ENCODE measurements around the gene CACNG4.

The CACNG4 gene

DNA sequence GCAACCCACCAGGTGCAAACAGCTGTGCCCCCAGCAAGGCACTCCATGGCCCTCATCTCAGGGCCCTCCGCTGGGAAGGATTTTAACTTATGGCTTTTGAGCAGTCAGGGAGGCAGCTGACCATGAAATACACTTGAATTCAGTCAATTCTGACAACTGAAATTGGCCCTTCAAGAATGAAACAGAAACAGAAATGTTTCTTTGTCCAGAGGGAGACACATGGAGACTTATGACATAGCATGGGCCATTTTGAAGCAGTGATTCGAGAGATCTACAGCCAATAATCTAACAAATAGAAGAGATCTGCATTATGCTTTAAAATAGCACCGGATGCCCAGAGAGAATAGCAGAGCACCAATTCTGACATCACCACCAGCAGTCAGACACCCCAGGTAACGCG, 87.3 kb downstream of the CACNG4 start:
- Mint-ChIP-seq H3K36me3 (ENCODE audit: low read depth) (peaks cover 5% of the 10 kb centered on the region), H3K4me3 (no peak overlapping the region), H3K27ac (no peak overlapping the region), H3K4me1 (no peaks in the 10 kb centered on the region), H3K27me3 (no peaks in the 10 kb centered on the region), H3K9me3 (peaks cover 13% of the 10 kb centered on the region)
- ATAC-seq (no peak), DNase-seq (no peak)

DNA sequence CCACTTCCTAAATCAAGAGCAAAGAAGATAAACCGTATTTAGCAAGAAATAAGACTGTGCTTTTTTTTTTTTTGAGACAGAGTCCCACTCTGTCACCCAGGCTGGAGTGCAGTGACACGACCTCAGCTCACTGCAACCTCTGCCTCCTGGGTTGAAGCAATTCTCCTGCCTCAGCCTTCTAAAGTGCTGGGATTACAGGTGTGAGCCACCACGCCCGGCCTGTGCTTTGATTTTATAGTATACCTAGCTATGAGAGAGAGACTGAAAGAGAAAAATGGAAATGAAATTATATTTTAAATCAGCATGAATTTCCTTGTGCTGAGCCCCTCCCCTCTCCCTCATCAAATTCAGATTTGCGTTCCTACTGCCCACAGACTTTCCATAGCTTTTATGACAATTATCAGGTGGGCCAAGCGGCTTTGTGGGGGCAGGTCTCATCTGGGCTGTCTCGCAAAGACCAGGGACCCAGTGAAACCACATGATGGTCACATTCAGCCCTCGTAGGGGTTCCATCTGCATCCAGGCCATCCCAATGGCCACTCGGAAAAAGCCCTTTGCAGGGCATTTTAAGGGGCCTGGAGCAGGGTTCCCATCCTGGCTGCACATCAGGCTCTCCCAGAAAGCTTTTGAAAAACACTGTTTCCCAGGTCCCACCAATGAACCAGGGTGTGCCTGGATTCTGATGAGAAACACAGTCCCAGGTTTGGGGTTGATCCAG, 88.4 kb downstream of the CACNG4 start:
- Mint-ChIP-seq H3K9me3 (peaks cover 13% of the 10 kb centered on the region), H3K4me1 (no peaks in the 10 kb centered on the region), H3K27ac (no peak overlapping the region), H3K36me3 (ENCODE audit: low read depth) (peaks cover 5% of the 10 kb centered on the region), H3K4me3 (no peak overlapping the region), H3K27me3 (no peaks in the 10 kb centered on the region)
- no peak for DNase-seq
- ATAC-seq = no peak

DNA sequence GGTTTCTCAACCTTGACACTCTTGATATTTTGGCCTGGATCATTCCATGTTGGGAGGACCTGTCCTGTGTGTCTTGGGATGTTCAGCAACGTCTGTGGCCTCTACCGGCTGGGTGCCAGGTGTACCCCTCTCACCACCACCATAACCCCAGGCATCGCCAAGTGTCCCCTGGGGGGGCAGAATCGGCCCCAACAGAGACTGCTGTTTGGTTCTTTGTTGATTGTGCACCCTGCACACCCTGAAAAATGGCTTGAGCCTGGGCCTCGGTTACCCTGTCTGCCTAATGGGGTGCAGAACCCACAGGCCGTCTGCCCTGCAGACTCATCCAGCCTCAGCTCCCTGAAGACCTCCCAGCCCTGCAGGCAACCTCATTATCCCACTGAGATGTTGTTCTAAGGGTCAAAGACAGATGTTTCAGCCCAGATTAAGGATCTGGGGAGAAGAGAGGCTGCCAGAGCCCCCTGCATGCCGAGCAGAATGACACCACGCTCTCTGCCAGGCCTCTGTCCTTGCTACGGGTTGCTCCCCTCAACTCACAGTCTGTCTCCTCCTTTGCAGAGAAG, 89.0 kb downstream of the CACNG4 start:
- H3K27me3 Mint-ChIP-seq = no peaks in the 10 kb centered on the region
- no peak overlapping the region for H3K4me3 Mint-ChIP-seq

DNA sequence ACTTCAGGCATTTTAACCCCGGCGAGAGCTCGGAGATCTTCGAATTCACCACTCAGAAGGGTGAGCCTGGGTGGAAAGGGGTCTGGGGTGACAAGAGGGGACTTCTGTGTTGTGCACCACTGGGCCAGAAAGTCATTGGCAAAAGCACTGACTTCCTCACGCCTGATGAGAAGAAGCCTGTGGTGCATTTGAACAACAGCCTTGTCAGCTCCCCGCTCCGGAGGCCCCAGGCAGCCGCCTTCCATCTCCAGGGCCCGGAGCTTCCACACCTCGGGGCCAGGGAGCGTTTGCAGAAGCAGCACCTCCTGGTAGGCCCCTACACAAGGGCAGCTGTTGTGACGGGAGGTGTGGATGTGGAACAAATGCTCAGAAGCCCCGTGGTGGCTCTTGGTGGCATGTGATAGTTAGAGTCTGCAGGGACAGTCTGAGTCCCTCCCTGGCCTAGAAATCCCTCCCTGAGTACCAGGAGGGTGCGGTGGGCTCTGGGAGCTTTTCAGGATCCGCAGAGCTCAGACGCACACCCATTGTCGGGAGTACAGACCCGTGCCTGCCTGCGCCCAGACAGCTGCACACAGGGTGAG, 89.6 kb downstream of the CACNG4 start:
- no peak for ATAC-seq
- H3K4me1 Mint-ChIP-seq = no peaks in the 10 kb centered on the region
- H3K9me3 Mint-ChIP-seq = peaks cover 7% of the 10 kb centered on the region
- DNase-seq = no peak
- H3K36me3 Mint-ChIP-seq (ENCODE audit: low read depth) = no peaks in the 10 kb centered on the region
- H3K27me3 Mint-ChIP-seq = no peaks in the 10 kb centered on the region
- no peak overlapping the region for H3K4me3 Mint-ChIP-seq
- H3K27ac Mint-ChIP-seq = no peak overlapping the region

More for the DNA sequence above, 89.0 kb downstream of the CACNG4 start:
- Mint-ChIP-seq H3K27ac (no peak overlapping the region), H3K9me3 (peaks cover 12% of the 10 kb centered on the region), H3K36me3 (ENCODE audit: low read depth) (peaks cover 5% of the 10 kb centered on the region), H3K4me1 (no peaks in the 10 kb centered on the region)
- no peak for ATAC-seq
- no peak for DNase-seq

DNA sequence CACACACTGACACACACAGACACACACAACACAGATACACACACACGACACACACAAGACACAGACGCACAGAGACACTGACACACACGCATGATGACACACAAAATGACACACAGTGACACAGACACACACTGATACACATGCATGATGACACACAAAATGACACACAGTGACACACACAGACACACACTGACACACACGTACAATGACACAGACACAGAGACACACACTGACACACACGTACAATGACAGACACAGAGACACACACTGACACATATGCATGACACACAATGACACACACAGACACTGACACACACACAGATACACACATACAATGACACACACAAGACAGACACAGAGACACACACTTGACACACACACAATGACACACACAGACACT, 90.1 kb downstream of the CACNG4 start:
- no peak for ATAC-seq
- Mint-ChIP-seq H3K27ac (no peak overlapping the region), H3K36me3 (ENCODE audit: low read depth) (no peaks in the 10 kb centered on the region), H3K4me1 (no peaks in the 10 kb centered on the region), H3K27me3 (no peaks in the 10 kb centered on the region), H3K4me3 (no peak overlapping the region), H3K9me3 (peaks cover 2% of the 10 kb centered on the region)
- no peak for DNase-seq

DNA sequence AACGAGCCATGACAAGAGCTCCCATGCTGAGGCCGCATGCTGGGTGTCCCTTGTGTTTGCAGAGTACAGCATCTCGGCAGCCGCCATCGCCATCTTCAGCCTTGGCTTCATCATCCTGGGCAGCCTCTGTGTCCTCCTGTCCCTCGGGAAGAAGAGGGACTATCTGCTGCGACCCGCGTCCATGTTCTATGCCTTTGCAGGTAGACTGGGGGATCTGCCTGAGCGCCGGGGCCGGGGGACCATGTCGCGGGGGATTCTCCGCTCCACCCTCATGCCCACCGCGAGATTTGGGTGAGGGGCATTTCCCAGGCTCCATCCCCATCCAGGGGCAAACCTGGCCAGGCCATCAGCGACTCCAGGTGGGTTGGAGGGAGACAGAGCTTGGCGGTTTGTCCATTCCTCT, 90.5 kb downstream of the CACNG4 start:
- DNase-seq (no peak), ATAC-seq (no peak)
- Mint-ChIP-seq H3K4me3 (no peak overlapping the region), H3K27ac (no peak overlapping the region), H3K4me1 (no peaks in the 10 kb centered on the region), H3K9me3 (no peaks in the 10 kb centered on the region), H3K36me3 (ENCODE audit: low read depth) (no peaks in the 10 kb centered on the region), H3K27me3 (no peaks in the 10 kb centered on the region)

DNA sequence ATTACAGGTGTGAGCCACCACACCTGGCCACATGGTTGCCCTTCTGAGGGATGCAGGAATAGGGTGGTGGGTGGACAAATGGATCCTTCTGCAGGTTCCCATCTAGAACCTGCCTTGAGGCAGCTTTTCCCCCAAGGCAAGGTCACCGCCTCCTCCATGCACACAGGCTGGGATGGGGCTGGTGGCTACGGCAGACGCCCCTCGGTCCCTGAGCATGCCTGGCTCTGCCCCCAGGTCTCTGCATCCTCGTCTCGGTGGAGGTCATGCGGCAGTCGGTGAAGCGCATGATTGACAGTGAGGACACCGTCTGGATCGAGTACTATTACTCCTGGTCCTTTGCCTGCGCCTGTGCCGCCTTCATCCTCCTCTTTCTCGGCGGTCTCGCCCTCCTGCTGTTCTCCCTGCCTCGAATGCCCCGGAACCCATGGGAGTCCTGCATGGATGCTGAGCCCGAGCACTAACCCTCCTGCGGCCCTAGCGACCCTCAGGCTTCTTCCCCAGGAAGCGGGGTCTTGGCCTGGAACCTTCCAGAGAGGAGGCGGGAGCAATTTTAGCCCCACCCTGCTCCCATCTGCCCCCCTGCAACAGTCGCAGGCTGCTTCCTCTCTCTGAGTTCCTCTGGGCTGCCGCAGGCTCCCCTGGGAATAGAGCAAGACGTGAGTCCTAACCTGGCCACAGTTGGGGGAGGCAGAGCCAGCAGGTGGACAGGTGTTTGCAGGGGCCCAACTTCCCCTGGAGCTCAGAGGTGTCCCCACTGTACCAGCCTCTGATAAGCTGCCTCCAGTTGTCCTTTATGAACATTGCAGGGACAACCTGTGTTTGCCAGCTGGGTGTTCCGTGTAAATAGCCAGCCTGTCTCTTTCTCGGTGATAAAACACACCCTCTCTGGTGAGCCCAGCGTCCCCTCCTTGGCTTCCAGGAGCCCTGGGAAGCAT, 91.6 kb downstream of the CACNG4 start:
- Mint-ChIP-seq H3K9me3 (no peaks in the 10 kb centered on the region), H3K36me3 (ENCODE audit: low read depth) (peaks cover 6% of the 10 kb centered on the region), H3K27ac (no peak overlapping the region), H3K4me1 (no peaks in the 10 kb centered on the region), H3K27me3 (no peaks in the 10 kb centered on the region), H3K4me3 (no peak overlapping the region)
- DNase-seq (no peak), ATAC-seq (no peak)

DNA sequence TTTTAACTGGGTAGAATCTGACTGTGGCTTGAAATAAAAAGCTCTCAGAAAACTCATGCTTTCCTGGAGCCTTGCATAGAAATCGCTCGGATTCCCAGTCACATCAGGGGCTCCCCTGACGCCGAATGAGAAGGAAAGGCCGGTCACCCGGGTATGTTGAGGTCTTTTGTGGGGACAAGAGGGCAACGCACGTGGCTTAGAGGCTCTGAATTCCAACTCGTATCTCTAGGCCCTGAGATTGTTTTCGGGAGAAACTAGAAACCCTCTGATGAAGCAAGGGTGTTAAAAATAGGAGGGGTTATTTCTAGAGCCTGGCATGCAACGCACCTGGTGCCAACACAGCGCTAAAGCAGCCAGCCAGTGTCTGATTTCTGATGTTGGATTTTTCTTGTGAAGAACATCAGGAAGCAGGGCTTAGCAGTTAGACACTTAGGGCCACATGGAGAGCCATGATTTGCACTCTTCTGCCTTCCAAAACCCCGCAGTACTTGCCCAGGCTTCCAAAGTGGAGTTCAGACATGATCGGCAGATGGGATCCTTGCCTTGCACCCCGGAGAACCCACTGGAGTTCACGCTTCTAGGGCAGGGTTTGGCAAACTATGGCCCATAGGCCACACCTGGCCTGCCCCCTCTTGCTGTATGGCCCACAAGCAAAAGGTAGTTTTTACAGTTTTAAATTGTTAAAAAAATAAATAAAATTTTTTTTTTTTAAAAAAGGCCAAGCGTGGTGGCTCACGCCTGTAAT, 92.4 kb downstream of the CACNG4 start:
- no peak for ATAC-seq

DNA sequence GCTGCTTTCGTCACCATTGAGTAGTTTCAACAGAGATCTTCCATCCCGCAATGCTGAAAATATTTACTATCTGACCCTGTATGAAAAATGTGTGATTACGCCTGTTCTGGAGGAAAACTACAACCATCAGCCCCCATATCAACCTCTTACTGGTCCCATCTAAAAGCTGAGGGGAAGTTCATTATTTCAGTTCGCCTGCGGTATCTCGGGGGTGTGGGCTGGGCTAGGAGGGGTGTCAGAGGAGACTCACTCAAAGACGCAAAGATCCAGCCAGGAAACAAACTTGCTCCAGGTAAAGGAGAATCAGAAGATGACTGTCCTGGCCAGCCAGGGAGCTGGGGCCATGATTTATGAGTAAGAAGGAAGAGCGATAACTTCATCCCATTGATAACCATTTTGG, 93.5 kb downstream of the CACNG4 start:
- H3K27me3 Mint-ChIP-seq = no peaks in the 10 kb centered on the region

More for the DNA sequence above, 92.4 kb downstream of the CACNG4 start:
- no peak for DNase-seq
- Mint-ChIP-seq H3K9me3 (no peaks in the 10 kb centered on the region), H3K27me3 (no peaks in the 10 kb centered on the region), H3K27ac (no peak overlapping the region), H3K4me3 (no peak overlapping the region), H3K4me1 (no peaks in the 10 kb centered on the region), H3K36me3 (ENCODE audit: low read depth) (peaks cover 6% of the 10 kb centered on the region)

DNA sequence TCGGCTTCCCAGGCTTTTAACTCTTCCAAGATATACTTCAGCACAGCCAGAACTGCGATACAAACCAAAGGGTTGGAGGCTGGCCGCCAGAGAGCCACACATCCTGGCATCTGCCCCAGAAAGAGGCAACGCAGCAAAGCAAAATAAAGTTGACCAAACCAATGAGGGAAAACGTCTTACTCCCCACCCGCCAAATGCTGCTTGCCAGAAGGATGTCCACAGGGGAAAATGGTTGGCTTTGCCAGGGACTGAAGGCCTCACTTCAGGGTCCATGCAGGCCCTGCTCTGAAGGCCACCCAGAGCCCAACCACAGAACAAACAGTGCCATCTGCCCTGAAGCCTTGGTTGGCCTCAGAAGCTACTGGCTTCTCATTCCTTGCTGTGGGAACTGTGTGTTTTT, 94.9 kb downstream of the CACNG4 start:
- H3K27me3 Mint-ChIP-seq = no peaks in the 10 kb centered on the region
- no peak overlapping the region for H3K4me3 Mint-ChIP-seq
- no peak for DNase-seq
- H3K4me1 Mint-ChIP-seq = no peaks in the 10 kb centered on the region
- no peak overlapping the region for H3K27ac Mint-ChIP-seq
- peaks cover 6% of the 10 kb centered on the region for H3K36me3 Mint-ChIP-seq (ENCODE audit: low read depth)
- ATAC-seq = no peak
- H3K9me3 Mint-ChIP-seq = peaks cover 3% of the 10 kb centered on the region

More for the DNA sequence above, 93.5 kb downstream of the CACNG4 start:
- Mint-ChIP-seq H3K4me3 (no peak overlapping the region), H3K27ac (no peak overlapping the region), H3K36me3 (ENCODE audit: low read depth) (peaks cover 6% of the 10 kb centered on the region), H3K4me1 (no peaks in the 10 kb centered on the region), H3K9me3 (peaks cover 3% of the 10 kb centered on the region)
- ATAC-seq (no peak), DNase-seq (no peak)

DNA sequence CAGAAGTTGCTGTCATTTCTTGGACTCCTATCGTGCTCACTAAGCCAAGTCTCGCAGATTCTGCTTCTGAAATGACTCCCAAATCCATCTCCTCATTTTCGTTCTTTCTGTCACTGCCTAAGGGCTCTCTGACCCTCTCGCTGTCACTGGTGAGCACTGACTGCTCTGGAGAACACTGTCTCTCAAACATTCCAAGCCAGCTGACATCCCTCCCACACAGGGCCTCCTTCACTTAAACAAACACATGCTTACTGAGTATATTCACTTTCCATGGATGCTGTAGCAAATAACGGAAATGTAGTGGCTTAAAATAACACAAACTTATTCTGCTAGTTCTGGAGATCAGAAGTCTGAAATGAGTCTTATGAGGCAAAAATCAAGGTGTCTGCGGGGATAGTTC, 98.6 kb downstream of the CACNG4 start:
- Mint-ChIP-seq H3K4me3 (no peak overlapping the region), H3K9me3 (peaks cover 3% of the 10 kb centered on the region), H3K36me3 (ENCODE audit: low read depth) (peaks cover 6% of the 10 kb centered on the region), H3K4me1 (no peaks in the 10 kb centered on the region), H3K27me3 (no peaks in the 10 kb centered on the region), H3K27ac (no peak overlapping the region)
- ATAC-seq (no peak), DNase-seq (no peak)

DNA sequence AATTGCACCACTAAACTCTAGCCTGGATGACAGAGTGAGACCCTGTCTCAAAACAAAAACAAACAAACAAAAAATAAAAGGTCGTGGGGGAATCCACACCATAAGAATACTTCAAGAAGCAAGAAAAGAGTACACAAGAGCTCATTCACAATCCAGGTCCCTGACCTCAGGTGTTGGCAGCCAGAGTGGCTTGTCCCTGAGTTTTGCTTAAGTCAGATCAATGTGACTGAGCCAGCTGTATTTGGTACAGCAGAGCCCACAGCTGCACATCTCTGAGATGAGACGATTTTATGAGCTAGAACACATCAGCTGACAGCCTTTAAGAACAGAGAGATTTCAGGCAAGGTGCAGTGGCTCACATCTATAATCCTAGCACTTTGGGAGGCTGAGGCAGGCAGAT, 102.2 kb downstream of the CACNG4 start:
- ATAC-seq (no peak), DNase-seq (no peak)
- Mint-ChIP-seq H3K9me3 (peaks cover 3% of the 10 kb centered on the region), H3K27me3 (no peaks in the 10 kb centered on the region), H3K4me1 (no peaks in the 10 kb centered on the region), H3K36me3 (ENCODE audit: low read depth) (peaks cover 9% of the 10 kb centered on the region), H3K4me3 (no peak overlapping the region), H3K27ac (no peak overlapping the region)

DNA sequence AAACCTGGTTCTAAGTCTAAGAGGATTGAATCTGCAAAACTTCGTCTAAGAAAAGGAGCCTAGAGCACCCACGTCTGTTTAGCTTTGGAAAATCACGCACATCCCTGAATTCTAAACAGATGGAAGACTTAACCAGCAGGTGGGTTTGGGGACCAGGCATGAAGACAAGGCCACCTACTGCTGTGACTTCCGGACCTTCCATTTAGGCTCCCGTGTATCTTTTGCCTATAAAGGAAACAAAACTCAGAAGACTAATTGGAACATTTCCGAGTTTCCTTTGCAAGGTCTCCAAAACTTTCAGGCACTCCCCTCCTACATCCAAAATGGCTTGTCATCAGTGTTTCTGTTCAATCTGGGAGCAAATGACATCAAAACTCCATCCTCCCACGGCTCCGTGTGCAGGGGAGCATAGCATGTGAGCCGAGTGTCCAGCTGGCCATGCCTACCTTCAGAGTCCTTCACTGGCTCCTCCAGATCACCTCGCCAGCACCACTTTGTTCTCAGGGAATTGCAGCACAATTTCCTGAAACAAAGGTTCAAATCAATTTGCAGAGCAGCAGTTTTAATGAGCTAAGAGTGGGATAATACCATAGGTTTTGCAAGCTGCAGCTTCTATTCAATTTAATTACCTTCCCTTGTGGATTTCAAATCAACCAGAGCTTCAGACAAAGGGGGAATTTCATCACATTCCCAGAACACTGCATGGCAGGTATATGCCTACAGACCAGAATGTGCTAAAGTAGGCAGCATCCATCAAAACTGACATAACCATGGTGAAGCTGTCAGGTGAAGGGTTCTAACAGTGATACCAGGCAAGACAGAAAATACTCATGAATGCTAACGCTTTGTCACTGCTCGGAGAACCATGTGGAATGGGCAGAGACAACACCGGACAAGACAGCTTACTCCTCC, 103.3 kb downstream of the CACNG4 start:
- H3K4me1 Mint-ChIP-seq = no peaks in the 10 kb centered on the region
- DNase-seq (no peak), ATAC-seq (no peak)
- no peaks in the 10 kb centered on the region for H3K9me3 Mint-ChIP-seq
- no peaks in the 10 kb centered on the region for H3K27me3 Mint-ChIP-seq
- H3K27ac Mint-ChIP-seq = no peak overlapping the region
- peaks cover 15% of the 10 kb centered on the region for H3K36me3 Mint-ChIP-seq (ENCODE audit: low read depth)
- H3K4me3 Mint-ChIP-seq = no peak overlapping the region

All from activated naive CD8-positive, alpha-beta T cell treated with anti-CD3 and anti-CD28 coated beads, Interleukin-2, amount 50 U/mL, for 24 hours (primary cell).